GM18858 (cell line): ENCODE results near the gene KLHDC7A.

Experiments used
- ATAC-seq: cut with Tn5 transposase; IDR thresholded peaks from one replicate; pipeline ENCODE4 v1.9.1; 2021; ENCODE audit not compliant: unreplicated experiment

Gene KLHDC7A

DNA sequence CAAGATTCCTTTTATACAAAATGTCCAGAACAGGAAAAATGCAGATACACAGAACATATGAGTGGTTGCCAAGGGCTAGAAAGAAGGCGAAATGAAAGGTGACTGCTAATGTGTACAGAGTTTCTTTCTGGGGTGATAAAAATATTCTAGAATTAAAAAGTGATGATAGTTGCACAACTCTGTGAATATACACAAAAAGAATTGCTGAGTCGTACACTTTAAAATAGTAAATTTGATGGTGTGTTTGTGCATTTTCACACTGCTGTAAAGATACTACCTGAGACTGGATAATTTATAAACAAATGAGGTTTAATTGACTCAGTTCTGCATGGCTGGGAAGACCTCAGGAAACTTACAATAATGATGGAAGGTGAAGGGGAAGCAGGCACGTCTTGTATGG is 23.9 kb downstream of the KLHDC7A start:
- ATAC-seq: no peak

DNA sequence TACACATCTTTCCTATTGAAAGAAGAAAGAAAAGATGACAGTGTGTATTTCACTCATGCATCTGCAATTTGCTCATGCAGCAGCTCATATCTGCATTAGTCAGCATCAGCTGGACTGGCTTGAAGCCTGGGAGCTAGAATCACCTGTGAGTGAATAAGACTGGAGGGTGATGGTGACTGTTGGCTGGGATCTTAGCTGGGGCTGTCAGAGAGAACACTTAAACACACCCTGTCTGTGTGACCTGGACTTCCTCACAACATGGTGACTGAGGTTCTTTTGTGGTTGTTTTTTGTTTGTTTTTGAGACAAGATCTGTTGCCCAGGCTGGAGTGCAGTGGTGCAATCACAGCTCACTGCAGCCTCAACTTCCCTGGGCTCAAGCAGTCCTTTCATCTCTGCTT is 24.9 kb downstream of the KLHDC7A start:
- no peak for ATAC-seq

DNA sequence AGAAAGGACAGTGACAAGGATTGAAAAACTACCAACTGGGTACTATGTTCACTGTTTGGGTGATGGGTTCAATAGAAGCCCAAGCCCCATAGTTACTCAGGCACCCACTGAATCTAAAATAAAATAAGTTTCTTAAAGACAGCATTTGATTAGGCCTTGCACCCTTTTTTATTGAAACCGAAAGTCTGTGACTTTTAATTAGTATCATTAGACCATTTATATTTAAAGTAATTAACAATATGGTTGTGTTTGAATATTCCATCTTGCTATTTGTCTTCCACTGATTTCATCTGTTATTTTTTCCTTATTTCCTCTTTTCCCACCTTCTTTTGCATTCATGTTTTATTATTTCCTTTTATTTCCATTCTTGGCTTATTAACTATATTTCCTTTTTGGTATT is 27.4 kb downstream of the KLHDC7A start:
- no peak for ATAC-seq

DNA sequence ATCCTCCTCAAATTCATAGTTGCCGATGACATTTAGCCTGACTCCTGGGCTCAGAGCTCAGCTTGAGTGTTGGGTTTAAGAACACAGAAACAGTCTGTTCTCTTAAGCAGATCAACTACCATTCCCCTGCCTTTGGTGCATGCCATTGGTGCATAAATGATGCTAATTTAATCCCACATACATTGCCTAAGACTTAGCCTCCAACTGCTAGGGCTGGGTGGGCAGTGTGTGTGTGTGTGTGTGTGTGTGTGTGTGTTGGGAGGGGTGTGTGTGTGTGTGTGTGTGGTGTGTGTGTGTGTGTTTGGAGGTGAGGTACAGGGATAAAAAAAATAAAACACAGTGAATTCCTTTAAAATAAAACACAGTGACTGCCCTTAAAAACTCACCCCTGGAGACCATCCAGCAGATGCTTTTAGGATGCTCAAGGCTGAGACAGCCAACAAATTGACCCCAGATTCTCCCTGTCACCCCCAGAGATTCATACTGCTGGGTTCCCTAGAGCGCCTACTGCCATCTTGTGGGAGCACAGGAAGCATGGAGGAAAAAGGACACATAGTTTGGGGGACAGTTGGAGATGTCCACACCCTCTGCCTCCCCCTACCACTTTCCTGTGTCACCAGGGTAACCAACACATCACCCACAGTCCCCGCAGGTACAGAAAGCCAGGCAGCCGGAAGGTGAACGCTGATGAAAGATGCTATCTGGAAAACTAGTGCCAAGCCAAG is 30.6 kb downstream of the KLHDC7A start:
- ATAC-seq: no peak

DNA sequence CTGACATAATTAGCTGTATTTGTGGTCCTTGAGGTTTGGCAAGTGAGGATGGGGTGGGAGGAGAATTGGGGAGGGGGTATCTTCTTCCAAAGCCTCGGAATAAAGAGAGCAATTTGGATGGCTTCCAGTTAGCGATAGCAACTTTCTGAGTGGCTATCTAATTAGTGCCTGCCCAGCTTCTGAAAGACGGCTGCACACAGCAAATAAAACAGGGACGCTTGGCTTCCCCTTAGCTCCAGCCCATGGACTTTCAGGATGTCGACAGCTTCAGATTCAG is 31.1 kb downstream of the KLHDC7A start:
- ATAC-seq: no peak

DNA sequence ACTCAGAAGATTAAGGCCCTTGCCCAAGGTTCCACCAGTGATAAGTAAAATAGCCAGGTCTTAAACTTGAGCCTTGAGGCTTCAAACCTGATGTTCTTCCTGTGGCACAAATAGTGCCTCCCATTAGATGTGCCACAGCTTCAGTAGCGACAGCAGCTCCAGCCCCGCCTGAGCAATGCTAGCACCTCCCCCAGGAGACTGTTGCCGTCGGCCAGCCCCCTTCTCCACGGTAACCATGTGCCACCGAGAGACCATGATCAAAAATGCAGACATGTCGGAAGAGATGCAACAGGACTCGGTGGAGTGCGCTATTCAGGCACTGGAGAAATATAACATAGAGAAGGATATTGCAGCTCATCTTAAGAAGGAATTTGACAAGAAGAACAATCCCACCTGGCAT is 32.2 kb downstream of the KLHDC7A start:
- ATAC-seq: no peak

DNA sequence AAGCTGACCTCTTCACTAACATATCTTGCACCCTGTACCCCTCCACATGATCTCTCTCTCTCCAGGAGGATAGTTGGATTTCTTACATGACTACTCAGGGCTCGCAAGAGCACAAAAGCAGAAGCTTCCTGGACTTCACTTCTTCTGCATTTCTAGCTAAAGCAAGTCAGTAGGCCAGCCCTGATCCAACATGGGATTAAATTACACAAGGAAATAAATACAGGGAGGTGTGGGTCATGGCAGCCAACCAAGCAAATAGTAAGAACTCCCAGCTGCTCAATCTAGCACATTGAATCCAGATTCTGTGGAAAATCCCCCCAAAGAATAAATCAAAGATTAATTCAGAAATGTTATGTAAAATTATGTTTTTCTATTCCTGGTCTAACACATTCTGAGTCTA is 33.3 kb downstream of the KLHDC7A start:
- ATAC-seq: no peak

DNA sequence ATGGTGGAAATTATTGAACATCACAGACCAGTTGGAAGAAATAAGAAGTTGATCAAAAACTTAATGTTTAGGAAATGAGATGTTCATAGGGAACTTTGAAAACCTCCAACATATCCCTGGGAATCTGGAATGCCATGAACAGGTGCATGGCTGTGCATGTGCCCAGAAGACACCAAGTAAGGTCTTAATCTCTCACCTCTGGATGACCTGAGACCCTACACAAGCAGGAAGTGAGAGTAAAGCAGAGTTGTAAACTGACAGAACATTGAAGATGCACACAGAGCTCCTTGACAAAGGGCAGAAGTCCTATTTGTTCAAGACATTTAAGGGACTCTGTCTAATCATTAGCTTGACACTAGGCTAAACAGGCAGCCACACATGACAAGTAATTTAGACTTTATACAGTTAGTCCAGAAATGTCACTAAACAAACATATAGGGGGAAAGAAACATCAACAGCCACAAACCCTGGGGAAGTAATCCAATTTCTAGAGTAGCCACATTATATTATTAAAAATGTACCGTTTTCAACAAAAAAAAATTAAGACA is 34.5 kb downstream of the KLHDC7A start:
- no peak for ATAC-seq

DNA sequence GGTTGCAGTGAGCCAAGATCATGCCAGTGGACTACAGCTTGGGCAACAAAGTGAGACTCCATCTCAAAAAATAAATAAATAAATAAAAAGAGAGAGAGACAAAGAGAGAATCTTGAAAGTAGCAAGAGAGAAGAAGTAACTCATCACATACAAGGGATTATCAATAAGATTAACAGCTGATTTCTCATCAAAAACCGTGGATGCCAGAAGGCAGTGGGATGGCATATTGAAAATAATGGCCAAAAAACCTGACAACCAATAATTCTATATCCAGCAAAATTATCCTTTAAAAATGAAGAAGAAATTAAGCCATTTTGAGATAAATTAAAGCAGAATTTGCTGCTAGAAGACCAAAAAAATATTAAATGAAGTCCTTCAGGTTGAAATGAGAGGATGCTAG is 35.7 kb downstream of the KLHDC7A start:
- no peak for ATAC-seq

DNA sequence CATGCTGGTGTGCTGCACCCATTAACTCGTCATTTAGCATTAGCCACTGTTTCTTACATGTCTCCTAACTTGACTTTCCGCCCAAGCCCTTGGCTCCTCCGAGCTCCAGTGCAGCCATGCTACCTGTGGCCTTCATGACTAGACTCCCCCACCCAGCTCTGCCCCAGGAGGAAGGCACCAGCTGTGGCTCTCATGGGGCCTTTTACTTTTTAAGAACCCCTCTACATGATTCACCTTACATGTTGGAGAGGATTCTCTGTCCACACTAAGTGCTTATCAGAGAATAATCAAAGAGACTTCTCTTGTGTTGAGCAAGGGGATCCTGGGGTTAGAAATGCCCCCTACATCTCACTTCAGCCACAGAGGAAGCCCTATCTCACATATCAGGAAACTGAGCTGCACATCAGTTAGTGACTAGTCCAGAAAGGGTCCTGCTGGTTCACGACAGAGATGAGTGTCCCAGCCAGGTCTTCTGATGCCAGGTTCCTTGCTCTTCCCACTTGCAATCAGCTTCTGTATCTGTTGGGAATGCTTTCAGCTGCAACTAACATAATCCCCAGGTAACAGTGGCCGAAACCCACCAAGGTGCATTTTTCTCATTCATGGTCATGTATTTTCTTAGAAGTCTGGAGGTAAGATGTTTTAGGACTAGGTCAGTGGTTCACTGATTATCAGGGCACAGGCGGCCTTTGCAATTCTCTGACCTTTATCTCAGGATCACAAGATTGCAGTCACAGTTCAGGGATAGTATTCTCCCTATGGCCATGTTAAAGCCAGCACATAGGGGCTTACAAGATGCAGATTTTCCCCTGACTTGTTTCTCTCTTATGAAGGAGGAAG is 45.9 kb downstream of the KLHDC7A start:
- no peak for ATAC-seq

DNA sequence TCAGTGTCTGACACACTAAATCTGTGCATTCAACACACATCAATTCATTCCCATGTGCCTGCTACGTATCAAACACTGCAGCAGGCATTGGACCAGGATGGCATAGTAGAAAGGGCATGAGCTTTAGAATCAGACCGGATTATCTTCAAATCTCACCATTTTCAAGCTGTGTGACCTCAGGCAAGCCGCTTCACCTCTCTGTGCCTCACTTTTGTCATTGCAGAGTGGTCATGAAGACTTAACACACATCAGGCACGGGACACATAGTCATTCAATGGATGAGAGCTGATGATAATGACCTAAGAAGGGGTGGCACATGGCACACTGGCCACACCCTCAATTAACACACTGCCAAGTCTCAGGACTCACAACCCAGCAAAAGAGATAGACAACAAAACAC is 46.8 kb downstream of the KLHDC7A start:
- no peak for ATAC-seq

DNA sequence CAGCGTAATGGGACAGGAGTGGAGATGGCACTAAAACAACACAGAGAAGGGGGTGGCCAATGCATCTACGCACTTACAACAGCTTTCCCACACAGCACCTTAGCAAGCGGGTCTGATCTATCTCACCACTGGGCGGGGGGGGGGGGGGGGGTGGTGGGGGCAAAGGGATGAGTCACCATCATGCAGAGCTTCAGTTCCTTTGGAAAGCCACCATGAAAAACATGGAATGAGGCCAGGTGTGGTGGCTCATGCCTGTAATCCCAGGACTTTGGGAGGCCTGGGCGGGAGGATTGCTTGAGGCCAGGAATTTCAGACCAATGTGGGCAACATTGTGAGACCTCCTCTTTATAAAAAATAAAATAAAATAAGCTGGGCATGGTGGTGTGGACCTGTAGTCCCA is 47.2 kb downstream of the KLHDC7A start:
- no peak for ATAC-seq

DNA sequence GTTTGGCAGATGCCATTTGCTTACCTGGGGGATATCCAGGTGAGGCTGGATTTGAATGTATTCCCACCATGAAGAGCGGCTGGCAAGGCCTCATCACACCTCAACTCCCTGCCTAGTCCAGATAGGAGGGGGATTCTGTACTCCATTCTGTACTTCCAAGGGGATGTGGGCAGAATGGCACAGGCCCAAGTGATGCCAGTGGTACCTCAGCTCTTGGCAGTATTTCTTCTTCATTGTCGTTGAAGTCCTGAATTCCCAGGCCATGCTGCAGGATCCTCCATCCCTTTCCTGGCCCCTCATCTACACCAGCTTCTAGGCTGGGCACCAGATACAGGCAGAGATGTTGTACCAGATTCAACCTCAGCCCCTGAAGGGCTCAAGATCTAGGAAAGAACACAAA is 47.9 kb downstream of the KLHDC7A start:
- no peak for ATAC-seq

DNA sequence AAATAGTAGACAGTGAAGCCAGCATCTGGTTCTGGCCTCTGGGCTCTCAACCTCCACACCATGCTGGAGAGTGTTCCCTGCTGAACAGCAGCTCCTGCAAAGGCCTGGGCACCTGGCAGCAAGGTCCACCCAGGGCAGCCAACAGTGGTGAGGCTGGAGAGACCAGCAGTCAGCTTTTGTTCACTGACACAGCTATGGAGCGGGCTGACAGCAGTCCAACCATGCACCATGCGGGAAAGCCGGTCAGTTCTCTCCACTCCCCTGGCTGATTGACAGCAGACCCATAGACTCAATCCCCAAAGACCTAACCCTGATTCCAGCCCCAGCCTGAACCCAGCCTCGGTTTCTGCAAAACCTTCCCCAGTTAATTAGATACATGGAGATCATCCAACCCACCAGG is 49.0 kb downstream of the KLHDC7A start:
- no peak for ATAC-seq

DNA sequence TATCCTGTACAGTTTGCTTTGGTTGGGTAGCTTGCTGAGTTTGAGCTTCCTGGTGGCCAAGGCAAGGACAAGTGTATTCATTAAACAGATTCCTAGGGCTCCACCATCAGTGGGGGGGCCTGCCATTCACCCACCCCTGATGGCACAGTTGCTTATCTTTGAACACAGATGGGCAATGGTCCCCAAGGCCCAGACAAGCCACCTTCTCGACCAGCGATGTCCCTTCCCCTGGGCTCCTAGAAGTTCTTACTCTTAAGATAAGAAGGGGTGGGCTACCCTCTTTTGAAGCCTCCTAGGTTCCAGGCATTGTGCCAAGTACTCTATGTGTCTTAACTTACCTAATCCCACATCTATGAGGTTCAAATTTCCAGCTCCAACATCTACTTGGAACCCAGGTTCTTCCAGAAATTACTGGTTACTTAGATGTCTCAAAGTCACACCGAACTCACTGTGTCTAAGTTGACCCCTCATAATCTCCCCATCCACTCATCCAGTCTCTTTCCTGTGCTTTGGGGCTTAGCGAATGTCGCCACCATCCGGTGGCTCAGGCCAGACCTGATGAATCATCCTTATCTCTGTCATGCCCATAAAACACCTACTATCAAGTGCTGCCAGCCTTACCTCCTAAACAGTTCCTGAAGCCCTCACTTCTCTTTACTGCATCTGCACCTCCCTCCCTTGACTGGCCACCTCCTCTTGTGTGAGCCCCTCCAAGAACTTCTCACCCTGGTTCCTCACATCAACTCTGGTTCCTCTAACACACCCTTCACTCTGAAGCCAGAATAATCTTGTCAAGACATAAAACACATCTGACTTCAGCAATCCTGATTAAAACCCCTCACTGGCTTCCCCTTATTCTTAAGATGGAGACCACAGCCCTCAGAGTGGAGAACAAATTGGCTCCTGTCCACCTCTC is 50.1 kb downstream of the KLHDC7A start:
- no peak for ATAC-seq

DNA sequence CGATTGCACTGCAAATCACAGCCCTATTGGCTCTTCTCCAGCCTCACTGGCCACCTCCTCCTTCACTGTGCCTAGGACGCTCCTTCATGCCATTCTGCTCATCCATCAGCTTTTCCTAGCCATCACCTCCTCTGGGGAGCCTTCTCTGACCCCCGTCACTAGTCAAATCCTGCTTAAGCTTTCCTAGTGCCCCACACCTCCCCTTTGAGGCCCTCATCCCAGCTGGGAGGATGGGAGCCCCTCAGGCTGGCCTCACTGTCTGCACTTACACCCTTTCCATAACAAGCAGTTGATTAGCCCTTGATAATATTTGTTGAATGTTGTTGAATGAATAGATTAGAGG is 50.7 kb downstream of the KLHDC7A start:
- ATAC-seq: no peak

DNA sequence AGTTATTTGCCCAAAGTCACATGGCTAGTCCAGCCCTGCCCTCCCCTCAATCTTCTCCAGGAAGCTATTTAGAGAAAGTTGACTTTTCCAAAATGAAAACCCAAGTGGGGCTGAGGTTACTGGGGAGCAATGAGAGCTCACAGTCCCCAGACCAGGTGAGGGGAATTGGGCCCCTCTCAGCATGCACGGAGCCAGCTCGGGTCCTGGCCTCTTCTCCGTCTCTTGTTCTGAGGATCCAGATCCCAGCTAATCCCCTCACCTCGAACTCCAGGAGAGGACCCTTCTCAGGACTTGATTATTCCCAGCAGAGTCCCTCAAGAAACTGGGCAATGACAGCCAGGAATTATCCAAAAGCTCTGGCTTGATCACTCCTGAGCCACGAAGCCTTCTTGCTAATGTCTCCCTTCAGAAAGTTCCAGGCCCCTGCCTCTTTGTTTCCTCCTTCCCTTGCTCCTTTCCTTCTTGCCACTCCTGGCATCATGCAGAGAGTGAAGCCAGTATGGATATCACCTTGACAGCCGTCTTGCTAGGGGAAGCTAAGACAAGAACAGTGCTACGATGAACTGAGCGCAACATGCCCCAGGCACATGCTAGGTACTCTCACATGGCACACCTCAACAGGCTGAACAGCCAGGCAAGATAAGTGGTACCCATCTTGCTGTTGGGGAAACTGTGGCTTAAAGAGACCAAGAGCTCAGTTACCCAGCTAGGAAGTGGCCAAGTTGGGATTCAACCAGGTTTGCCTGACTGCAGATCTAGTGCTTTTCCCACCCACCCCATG is 51.9 kb downstream of the KLHDC7A start:
- ATAC-seq: no peak

DNA sequence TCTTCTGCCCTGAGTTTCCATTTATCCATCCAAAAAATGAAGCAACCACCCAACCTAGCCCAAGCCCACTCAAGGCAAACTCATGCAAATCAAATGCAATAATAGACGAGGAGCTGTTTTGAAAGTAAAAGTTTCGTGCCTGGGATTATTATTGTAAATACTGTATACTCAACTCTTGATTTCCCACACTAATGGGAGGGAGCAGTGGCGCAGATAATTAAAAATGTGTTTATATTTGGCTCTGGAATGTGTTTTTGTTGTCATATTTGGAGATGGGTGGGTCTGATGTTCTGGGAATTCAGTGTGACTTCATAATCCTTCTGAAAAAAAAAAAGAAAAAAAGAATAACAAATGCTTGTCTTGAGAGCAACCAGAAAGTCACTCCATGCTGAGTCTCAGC is 52.5 kb downstream of the KLHDC7A start:
- no peak for ATAC-seq

DNA sequence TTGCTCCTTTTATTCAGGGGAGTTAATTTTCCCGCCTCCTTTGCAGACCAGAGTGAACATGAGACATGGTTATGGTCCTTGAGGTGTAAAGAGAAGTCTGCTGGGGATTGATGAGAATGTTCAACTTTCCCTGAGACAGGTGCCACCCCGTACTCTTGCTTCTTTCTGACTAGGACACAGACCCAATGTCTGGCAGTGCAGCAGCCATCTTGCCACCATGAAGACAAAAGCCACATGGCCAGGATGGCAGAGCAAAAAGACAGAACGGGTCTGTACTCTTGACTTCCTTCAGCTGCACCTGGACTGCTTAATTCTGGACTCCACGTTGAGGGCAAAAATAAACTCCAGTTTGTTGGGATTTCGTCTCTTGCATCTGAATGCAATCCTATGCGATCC is 54.1 kb downstream of the KLHDC7A start:
- no peak for ATAC-seq
